Measurements from ENCODE around the gene R3HDM2. TPM values are rescaled to one million over a fixed set of nuclear protein-coding genes. Genes with fewer than 3 reads are reported as not detected.

Gene R3HDM2
- total RNA-seq, 1 experiment from 2014 or later: 22.8 TPM

GRCh38 chr12:57241402-57242310, 189.2 kb downstream of the R3HDM2 start:
- no peak for DNase-seq (ENCODE audit: low read depth)
- in situ Hi-C loops (cut with HindIII; ENCODE audit: low pct_unique_long_range_greater_than_20kb, low sequenced_read_pairs): no loop called here

- no peak for DNase-seq (ENCODE audit: low read depth)
- in situ Hi-C loops (cut with HindIII; ENCODE audit: low pct_unique_long_range_greater_than_20kb, low sequenced_read_pairs): no loop called here
Measured at GRCh38 chr12:57240926-57241401, 189.9 kb downstream of the R3HDM2 start.

GRCh38 chr12:57240066-57240921, 190.5 kb downstream of the R3HDM2 start:
- peak; percentile 81 for DNase-seq (ENCODE audit: low read depth)
- in situ Hi-C loops (cut with HindIII; ENCODE audit: low pct_unique_long_range_greater_than_20kb, low sequenced_read_pairs): no loop called here

DNA sequence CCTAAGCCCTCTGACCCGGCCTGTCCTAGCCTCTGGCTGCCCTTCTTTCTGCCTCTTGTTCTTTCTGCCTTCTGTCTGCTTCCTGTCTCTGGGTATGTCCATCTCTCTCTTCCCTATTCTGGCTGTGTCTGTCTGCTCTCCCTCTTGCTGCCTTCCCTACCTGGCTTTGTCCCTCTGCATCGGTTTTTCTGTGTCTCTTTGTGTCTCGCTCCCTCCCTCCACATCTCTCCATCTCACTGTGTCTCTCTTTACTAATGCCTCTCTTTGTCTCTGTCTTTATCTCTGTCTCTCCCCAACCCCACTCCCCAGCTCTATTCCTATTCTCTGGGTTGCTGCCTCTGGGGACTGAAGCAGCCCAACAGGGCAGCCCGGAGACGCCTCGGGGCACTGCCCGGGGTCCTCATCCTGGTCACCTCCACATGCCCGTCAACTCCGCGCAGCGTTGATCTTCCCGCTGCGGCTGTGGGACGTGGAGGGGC, 191.2 kb downstream of the R3HDM2 start:
- peak; percentile 47 for DNase-seq (ENCODE audit: low read depth)
- in situ Hi-C loops (cut with HindIII; ENCODE audit: low pct_unique_long_range_greater_than_20kb, low sequenced_read_pairs): no loop called here

DNA sequence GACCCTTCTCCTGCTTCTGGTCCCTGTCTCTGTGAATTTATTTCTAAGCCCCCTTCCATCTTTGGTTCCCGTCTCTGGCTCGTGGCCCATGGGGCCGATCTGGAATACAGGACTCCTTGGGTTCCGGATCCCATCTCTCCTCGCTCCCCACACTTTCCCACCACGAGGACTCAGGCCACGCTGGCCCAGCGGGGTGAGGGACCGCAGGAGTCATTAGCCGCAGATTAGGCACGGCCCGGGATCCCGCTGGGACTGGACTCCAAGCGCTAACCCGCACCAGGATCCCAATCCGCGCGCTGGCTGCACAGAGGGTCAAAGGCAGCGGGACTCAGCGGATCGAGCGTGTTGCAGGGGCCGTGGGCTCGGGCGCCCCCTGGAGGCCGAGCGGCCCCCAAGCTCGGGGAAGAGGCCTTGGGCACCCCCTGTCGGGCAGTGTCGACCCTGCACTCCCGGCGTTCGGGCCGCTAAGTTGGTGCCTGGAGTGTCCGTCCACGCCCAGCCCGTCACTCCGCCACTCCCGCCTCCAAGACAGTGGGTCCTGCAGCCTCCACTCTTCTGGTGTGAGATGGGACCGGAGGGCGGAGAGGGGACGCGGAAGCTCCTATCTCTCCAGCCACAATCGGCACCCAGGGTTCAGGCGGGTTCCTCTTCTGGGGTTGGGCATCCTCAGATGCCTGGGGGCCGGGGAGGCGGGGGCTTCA, 191.8 kb downstream of the R3HDM2 start:
- in situ Hi-C loops (cut with HindIII; ENCODE audit: low pct_unique_long_range_greater_than_20kb, low sequenced_read_pairs): no loop called here
- DNase-seq (ENCODE audit: low read depth): peak; percentile 91

DNA sequence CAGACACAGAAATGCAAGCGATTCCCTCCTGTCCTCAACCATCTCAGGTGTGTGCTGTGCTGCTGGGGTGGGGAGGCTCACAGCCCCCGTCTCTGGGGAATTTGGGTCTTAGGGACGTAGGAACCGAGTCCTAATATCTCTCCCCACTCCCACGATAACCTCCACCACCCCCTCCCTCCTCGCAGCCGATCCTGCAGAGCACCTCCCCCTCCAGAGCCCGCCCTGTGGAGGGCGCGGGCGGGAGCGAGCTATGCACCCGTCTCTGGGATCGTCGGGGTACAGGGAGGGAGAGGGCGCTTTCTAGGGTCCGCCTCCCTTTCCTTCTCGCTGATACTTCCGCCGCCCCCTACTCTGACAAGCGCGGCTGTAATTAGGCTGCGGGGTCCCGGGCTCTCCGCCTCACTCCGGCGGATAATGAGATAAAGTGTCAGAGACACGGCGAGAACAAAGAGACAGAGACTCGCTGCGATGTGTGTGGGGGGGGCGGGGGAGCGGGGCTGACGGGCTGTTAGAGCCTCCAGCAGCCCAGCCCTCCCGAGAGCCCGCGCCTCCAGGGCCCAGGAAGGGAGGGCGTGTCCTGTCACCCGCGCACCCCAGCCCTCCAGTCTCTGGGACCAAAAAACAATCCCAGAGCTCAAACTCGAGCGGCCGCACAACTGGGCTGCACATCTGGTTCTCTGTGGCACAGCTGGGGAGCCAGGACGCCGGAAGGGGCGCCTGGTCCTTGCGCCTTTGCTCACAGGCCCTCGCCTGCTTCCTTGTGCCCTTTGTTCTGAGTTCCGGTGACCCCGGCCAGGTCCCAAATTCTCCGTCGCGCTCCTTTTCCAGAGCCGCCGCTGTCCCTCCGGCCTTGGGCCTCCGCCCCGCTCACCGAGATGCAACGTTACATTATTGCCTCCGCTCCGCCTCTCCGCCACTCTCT, 192.7 kb downstream of the R3HDM2 start:
- no peak for DNase-seq (ENCODE audit: low read depth)
- in situ Hi-C loops (cut with HindIII; ENCODE audit: low pct_unique_long_range_greater_than_20kb, low sequenced_read_pairs): no loop called here

GRCh38 chr12:57237596-57237931, 193.3 kb downstream of the R3HDM2 start:
- in situ Hi-C loops (cut with HindIII; ENCODE audit: low pct_unique_long_range_greater_than_20kb, low sequenced_read_pairs): no loop called here
- DNase-seq (ENCODE audit: low read depth): no peak

DNA sequence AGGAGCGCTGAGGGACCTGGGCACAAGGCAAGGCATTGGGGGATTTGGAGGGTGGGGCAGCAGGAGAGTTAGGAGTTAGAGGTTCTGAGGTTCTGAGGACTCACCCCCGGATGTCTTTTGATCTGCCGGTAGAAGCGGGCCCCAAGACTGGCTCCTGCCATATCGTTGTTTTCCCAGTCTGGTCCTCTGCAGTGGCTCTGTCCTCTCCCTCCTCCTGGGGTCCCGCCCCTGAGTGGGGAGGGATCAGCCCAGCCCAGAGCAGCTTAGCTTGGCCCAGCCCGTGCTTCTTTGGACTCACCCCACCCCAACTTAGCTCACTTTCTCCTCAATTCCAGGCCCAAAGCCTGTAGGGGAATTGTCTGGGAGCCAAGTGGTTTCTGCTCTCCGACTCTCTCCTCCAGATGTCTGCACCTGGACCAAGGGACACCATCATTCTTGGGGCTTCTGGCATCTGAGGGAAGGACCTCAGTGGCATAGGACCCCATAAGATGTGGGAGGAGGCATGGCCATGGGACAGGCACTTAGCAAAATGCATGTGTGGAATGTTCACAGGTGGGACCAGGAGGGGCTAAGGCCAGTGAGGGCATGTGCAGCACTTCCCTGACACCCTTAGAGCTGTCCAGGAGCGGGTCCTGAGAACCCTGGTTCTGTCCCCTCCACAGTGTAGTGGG, 193.8 kb downstream of the R3HDM2 start:
- in situ Hi-C loops (cut with HindIII; ENCODE audit: low pct_unique_long_range_greater_than_20kb, low sequenced_read_pairs): no loop called here
- DNase-seq (ENCODE audit: low read depth): no peak

- DNase-seq (ENCODE audit: low read depth): no peak
- in situ Hi-C loops (cut with HindIII; ENCODE audit: low pct_unique_long_range_greater_than_20kb, low sequenced_read_pairs): no loop called here
Measured at GRCh38 chr12:57236201-57236924, 194.5 kb downstream of the R3HDM2 start.

GRCh38 chr12:57235728-57236131, 195.1 kb downstream of the R3HDM2 start:
- no peak for DNase-seq (ENCODE audit: low read depth)
- in situ Hi-C loops (cut with HindIII; ENCODE audit: low pct_unique_long_range_greater_than_20kb, low sequenced_read_pairs): no loop called here

- peak; percentile 89 for DNase-seq (ENCODE audit: low read depth)
- in situ Hi-C loops (cut with HindIII; ENCODE audit: low pct_unique_long_range_greater_than_20kb, low sequenced_read_pairs): no loop called here
Measured at GRCh38 chr12:57235017-57235727, 195.7 kb downstream of the R3HDM2 start.

GRCh38 chr12:57234571-57235016, 196.2 kb downstream of the R3HDM2 start:
- in situ Hi-C loops (cut with HindIII; ENCODE audit: low pct_unique_long_range_greater_than_20kb, low sequenced_read_pairs): no loop called here
- DNase-seq (ENCODE audit: low read depth): no peak

DNA sequence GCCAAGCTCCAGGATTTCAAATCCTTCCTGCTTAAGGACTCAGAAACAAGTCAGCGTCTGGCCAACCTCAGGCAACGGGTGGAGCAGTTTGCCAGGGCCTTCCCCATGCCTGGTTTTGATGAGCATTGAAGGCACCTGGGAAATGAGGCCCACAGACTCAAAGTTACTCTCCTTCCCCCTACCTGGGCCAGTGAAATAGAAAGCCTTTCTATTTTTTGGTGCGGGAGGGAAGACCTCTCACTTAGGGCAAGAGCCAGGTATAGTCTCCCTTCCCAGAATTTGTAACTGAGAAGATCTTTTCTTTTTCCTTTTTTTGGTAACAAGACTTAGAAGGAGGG, 196.6 kb downstream of the R3HDM2 start:
- DNase-seq (ENCODE audit: low read depth): no peak
- in situ Hi-C loops (cut with HindIII; ENCODE audit: low pct_unique_long_range_greater_than_20kb, low sequenced_read_pairs): no loop called here

GRCh38 chr12:57233357-57234232, 197.2 kb downstream of the R3HDM2 start:
- in situ Hi-C loops (cut with HindIII; ENCODE audit: low pct_unique_long_range_greater_than_20kb, low sequenced_read_pairs): no loop called here
- no peak for DNase-seq (ENCODE audit: low read depth)

- in situ Hi-C loops (cut with HindIII; ENCODE audit: low pct_unique_long_range_greater_than_20kb, low sequenced_read_pairs): no loop called here
- no peak for DNase-seq (ENCODE audit: low read depth)
Measured at GRCh38 chr12:57232156-57232756, 198.6 kb downstream of the R3HDM2 start.

Data from Caki2 (cell line).